Mucosa of stomach (tissue), 1 donor: ENCODE data around the gene MAGI3.

Experiments used
- H3K27me3 ChIP-seq: one replicate; pipeline ENCODE4 v1.7.0; 2013; ENCODE audit warnings: mild to moderate bottlenecking, low read length; ENCODE audit not compliant: control insufficient read depth, insufficient read depth
- H3K36me3 ChIP-seq: one replicate; pipeline ENCODE4 v1.7.0; 2013; ENCODE audit warnings: low read length; ENCODE audit not compliant: control insufficient read depth, insufficient read depth
- H3K4me1 ChIP-seq: one replicate; pipeline ENCODE4 v1.7.0; 2013; ENCODE audit warnings: mild to moderate bottlenecking, low read length; ENCODE audit not compliant: control insufficient read depth, insufficient read depth
- H3K4me3 ChIP-seq: one replicate; pipeline ENCODE4 v1.7.0; 2013; ENCODE audit warnings: low read length
- H3K9ac ChIP-seq: one replicate; pipeline ENCODE4 v1.7.0; 2013; ENCODE audit warnings: mild to moderate bottlenecking, low read length, moderate library complexity
- H3K9me3 ChIP-seq: one replicate; pipeline ENCODE4 v1.7.0; 2013; ENCODE audit warnings: mild to moderate bottlenecking, low read length, moderate library complexity; ENCODE audit not compliant: control insufficient read depth
- donor health status: Pancreatic carcinoma.

MAGI3 gene

GRCh38 chr1:113536182-113536780 lies 146.0 kb downstream of the MAGI3 start:
- Histone ChIP-seq H3K27me3 (no peaks in the 10 kb centered on the region), H3K9me3 (no peaks in the 10 kb centered on the region), H3K36me3 (no peaks in the 10 kb centered on the region), H3K4me1 (peaks cover under 1% of the 10 kb centered on the region), H3K4me3 (no peak overlapping the region), H3K9ac (no peak overlapping the region)

GRCh38 chr1:113538225-113538624 lies 147.9 kb downstream of the MAGI3 start:
- Histone ChIP-seq H3K9ac (no peak overlapping the region), H3K4me1 (peaks cover 10% of the 10 kb centered on the region), H3K27me3 (no peaks in the 10 kb centered on the region)

GRCh38 chr1:113540335-113540734 lies 150.0 kb downstream of the MAGI3 start:
- H3K27me3 ChIP-seq = no peaks in the 10 kb centered on the region
- no peaks in the 10 kb centered on the region for H3K36me3 ChIP-seq
- no peaks in the 10 kb centered on the region for H3K9me3 ChIP-seq
- H3K9ac ChIP-seq = no peak overlapping the region
- H3K4me3 ChIP-seq = no peak overlapping the region
- peaks cover 10% of the 10 kb centered on the region for H3K4me1 ChIP-seq

More at GRCh38 chr1:113538225-113538624, 147.9 kb downstream of the MAGI3 start:
- H3K9me3 ChIP-seq = no peaks in the 10 kb centered on the region
- no peaks in the 10 kb centered on the region for H3K36me3 ChIP-seq
- no peak overlapping the region for H3K4me3 ChIP-seq

GRCh38 chr1:113541106-113541505 lies 150.8 kb downstream of the MAGI3 start:
- Histone ChIP-seq H3K36me3 (no peaks in the 10 kb centered on the region), H3K9ac (no peak overlapping the region), H3K4me3 (no peak overlapping the region), H3K27me3 (no peaks in the 10 kb centered on the region), H3K4me1 (peaks cover 10% of the 10 kb centered on the region), H3K9me3 (no peaks in the 10 kb centered on the region)

- Histone ChIP-seq H3K4me1 (peaks cover 10% of the 10 kb centered on the region), H3K9ac (no peak overlapping the region), H3K4me3 (no peak overlapping the region), H3K36me3 (no peaks in the 10 kb centered on the region), H3K27me3 (no peaks in the 10 kb centered on the region), H3K9me3 (no peaks in the 10 kb centered on the region)
Measured at GRCh38 chr1:113542221-113542701, 151.9 kb downstream of the MAGI3 start.

- Histone ChIP-seq H3K9me3 (no peaks in the 10 kb centered on the region), H3K4me3 (no peak overlapping the region), H3K4me1 (peaks cover 10% of the 10 kb centered on the region), H3K36me3 (no peaks in the 10 kb centered on the region), H3K9ac (no peak overlapping the region), H3K27me3 (no peaks in the 10 kb centered on the region)
Measured at GRCh38 chr1:113543110-113543509, 152.8 kb downstream of the MAGI3 start.

- Histone ChIP-seq H3K4me1 (peaks cover 10% of the 10 kb centered on the region), H3K27me3 (no peaks in the 10 kb centered on the region), H3K9me3 (no peaks in the 10 kb centered on the region), H3K4me3 (no peak overlapping the region), H3K9ac (no peak overlapping the region), H3K36me3 (no peaks in the 10 kb centered on the region)
Measured at GRCh38 chr1:113545210-113545609, 154.9 kb downstream of the MAGI3 start.

GRCh38 chr1:113545626-113546025 lies 155.3 kb downstream of the MAGI3 start:
- H3K9ac ChIP-seq = no peak overlapping the region
- H3K9me3 ChIP-seq = no peaks in the 10 kb centered on the region
- H3K36me3 ChIP-seq = no peaks in the 10 kb centered on the region
- H3K4me1 ChIP-seq = peaks cover 10% of the 10 kb centered on the region
- no peak overlapping the region for H3K4me3 ChIP-seq
- no peaks in the 10 kb centered on the region for H3K27me3 ChIP-seq

- Histone ChIP-seq H3K9me3 (no peaks in the 10 kb centered on the region), H3K4me1 (no peaks in the 10 kb centered on the region), H3K4me3 (no peak overlapping the region), H3K9ac (no peak overlapping the region), H3K36me3 (no peaks in the 10 kb centered on the region), H3K27me3 (no peaks in the 10 kb centered on the region)
Measured at GRCh38 chr1:113551728-113552127, 161.4 kb downstream of the MAGI3 start.

GRCh38 chr1:113552244-113552643 lies 161.9 kb downstream of the MAGI3 start:
- peaks cover 1% of the 10 kb centered on the region for H3K36me3 ChIP-seq
- H3K9me3 ChIP-seq = no peaks in the 10 kb centered on the region
- no peak overlapping the region for H3K4me3 ChIP-seq
- H3K9ac ChIP-seq = no peak overlapping the region
- H3K27me3 ChIP-seq = no peaks in the 10 kb centered on the region
- no peaks in the 10 kb centered on the region for H3K4me1 ChIP-seq

- Histone ChIP-seq H3K9me3 (no peaks in the 10 kb centered on the region), H3K9ac (no peak overlapping the region), H3K4me1 (no peaks in the 10 kb centered on the region), H3K36me3 (peaks cover 6% of the 10 kb centered on the region), H3K27me3 (no peaks in the 10 kb centered on the region), H3K4me3 (no peak overlapping the region)
Measured at GRCh38 chr1:113557187-113557586, 166.9 kb downstream of the MAGI3 start.

- Histone ChIP-seq H3K9ac (no peak overlapping the region), H3K27me3 (no peaks in the 10 kb centered on the region), H3K4me3 (no peak overlapping the region), H3K36me3 (no peaks in the 10 kb centered on the region), H3K9me3 (no peaks in the 10 kb centered on the region), H3K4me1 (no peaks in the 10 kb centered on the region)
Measured at GRCh38 chr1:113565621-113566020, 175.3 kb downstream of the MAGI3 start.

- Histone ChIP-seq H3K4me3 (no peak overlapping the region), H3K36me3 (no peaks in the 10 kb centered on the region), H3K4me1 (no peaks in the 10 kb centered on the region), H3K9ac (no peak overlapping the region), H3K27me3 (no peaks in the 10 kb centered on the region), H3K9me3 (no peaks in the 10 kb centered on the region)
Measured at GRCh38 chr1:113567427-113567826, 177.1 kb downstream of the MAGI3 start.
